ENCODE measurements around the gene DSCAM. TPM values are rescaled to one million over a fixed set of nuclear protein-coding genes. Genes with fewer than 3 reads are reported as not detected.

Gene DSCAM
- total RNA-seq, 1 donor from 2014 or later = not detected

GRCh38 chr21:40253112-40253511 is 593.8 kb downstream of the DSCAM start:
- no peak for DNase-seq (ENCODE audit: low spot score)

GRCh38 chr21:40250514-40251294 is 596.3 kb downstream of the DSCAM start:
- no peak for DNase-seq (ENCODE audit: low spot score)

GRCh38 chr21:40244981-40245380 is 602.0 kb downstream of the DSCAM start:
- no peak for DNase-seq (ENCODE audit: low spot score)

GRCh38 chr21:40243685-40244084 is 603.3 kb downstream of the DSCAM start:
- no peak for DNase-seq (ENCODE audit: low spot score)

- no peak for DNase-seq (ENCODE audit: low spot score)
Measured at GRCh38 chr21:40242586-40243265, 604.2 kb downstream of the DSCAM start.

- DNase-seq (ENCODE audit: low spot score) = no peak
Measured at GRCh38 chr21:40235528-40235927, 611.4 kb downstream of the DSCAM start.

GRCh38 chr21:40231979-40232378 is 615.0 kb downstream of the DSCAM start:
- no peak for DNase-seq (ENCODE audit: low spot score)

GRCh38 chr21:40227096-40227495 is 619.9 kb downstream of the DSCAM start:
- no peak for DNase-seq (ENCODE audit: low spot score)

- DNase-seq (ENCODE audit: low spot score) = no peak
Measured at GRCh38 chr21:40215941-40216340, 631.0 kb downstream of the DSCAM start.

GRCh38 chr21:40210251-40210650 is 636.7 kb downstream of the DSCAM start:
- no peak for DNase-seq (ENCODE audit: low spot score)

- no peak for DNase-seq (ENCODE audit: low spot score)
Measured at GRCh38 chr21:40208948-40209345, 638.0 kb downstream of the DSCAM start.

GRCh38 chr21:40208206-40208947 is 638.6 kb downstream of the DSCAM start:
- DNase-seq (ENCODE audit: low spot score) = no peak

GRCh38 chr21:40200946-40201345 is 646.0 kb downstream of the DSCAM start:
- no peak for DNase-seq (ENCODE audit: low spot score)

- no peak for DNase-seq (ENCODE audit: low spot score)
Measured at GRCh38 chr21:40200126-40200525, 646.8 kb downstream of the DSCAM start.

GRCh38 chr21:40194185-40194980 is 652.6 kb downstream of the DSCAM start:
- DNase-seq (ENCODE audit: low spot score) = no peak

- no peak for DNase-seq (ENCODE audit: low spot score)
Measured at GRCh38 chr21:40191616-40192015, 655.3 kb downstream of the DSCAM start.

GRCh38 chr21:40191196-40191595 is 655.8 kb downstream of the DSCAM start:
- DNase-seq (ENCODE audit: low spot score) = no peak

GRCh38 chr21:40187946-40188654 is 658.9 kb downstream of the DSCAM start:
- no peak for DNase-seq (ENCODE audit: low spot score)

- DNase-seq (ENCODE audit: low spot score) = no peak
Measured at GRCh38 chr21:40187244-40187643, 659.7 kb downstream of the DSCAM start.

- DNase-seq (ENCODE audit: low spot score) = peak; percentile 45
Measured at GRCh38 chr21:40186045-40186444, 660.9 kb downstream of the DSCAM start.

GRCh38 chr21:40185208-40185607 is 661.8 kb downstream of the DSCAM start:
- DNase-seq (ENCODE audit: low spot score) = no peak

Data from ureter (tissue), 1 donor.